ENCODE data around the gene FRMD6.

DNA sequence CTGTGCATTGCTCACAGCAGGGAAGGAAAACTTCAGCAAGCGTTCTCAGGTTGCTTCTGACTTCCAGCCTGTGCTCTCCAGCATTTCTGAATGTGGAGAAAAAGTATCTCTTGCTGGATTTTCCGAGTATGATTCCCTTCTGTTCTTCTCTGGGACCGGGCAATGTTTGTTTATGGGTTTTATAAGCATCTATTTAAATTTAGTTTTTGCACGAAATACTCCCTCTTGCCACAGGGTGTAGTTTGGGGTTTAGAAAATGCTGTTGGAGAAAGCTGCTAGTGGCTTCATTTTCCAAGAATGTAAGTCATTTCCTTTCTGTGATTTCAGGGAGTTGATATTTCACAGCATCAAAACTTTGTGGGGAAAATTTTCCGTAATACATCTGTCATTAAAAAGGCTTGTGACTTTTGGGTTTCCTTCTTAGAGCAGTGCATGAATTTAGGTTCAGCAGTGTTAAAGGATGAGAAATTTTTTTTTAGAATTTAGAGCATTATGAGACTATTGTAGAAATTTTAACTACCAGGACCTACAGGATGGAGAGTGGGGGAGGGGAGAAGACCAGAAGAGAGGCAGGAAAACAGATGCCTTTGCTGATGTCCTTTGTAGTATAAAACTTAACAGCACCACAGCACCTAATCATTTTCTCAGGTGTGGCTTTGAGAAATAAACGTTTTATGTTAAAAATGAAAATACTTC is 1.5 kb downstream of the FRMD6 start:
- TF ChIP-seq, protein P1, sequence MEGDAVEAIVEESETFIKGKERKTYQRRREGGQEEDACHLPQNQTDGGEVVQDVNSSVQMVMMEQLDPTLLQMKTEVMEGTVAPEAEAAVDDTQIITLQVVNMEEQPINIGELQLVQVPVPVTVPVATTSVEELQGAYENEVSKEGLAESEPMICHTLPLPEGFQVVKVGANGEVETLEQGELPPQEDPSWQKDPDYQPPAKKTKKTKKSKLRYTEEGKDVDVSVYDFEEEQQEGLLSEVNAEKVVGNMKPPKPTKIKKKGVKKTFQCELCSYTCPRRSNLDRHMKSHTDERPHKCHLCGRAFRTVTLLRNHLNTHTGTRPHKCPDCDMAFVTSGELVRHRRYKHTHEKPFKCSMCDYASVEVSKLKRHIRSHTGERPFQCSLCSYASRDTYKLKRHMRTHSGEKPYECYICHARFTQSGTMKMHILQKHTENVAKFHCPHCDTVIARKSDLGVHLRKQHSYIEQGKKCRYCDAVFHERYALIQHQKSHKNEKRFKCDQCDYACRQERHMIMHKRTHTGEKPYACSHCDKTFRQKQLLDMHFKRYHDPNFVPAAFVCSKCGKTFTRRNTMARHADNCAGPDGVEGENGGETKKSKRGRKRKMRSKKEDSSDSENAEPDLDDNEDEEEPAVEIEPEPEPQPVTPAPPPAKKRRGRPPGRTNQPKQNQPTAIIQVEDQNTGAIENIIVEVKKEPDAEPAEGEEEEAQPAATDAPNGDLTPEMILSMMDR (IDR thresholded peaks at IDR 0.05): peak in 1 of 7 experiments; percentile 11
- TF ChIP-seq EP300 (IDR thresholded peaks at IDR 0.05): no peak
